NK-92 treated with Interleukin-12 subunit alpha and Interleukin-12 subunit beta, amount 100 ng/mL, for 24 hours (cell line): ENCODE data around the gene CREB5.
"Not testable (repeated sequence)": the region's sequence is repeated elsewhere in the genome, so short reads cannot be mapped to it uniquely, and the experiment has no call there.

ENCODE experiments used
- DNase-seq: peaks from one replicate; lab custom pipeline; 2025; lab: John Stamatoyannopoulos, UW

CREB5 gene

GRCh38 chr7:28813243-28813962, 401.1 kb downstream of the CREB5 start:
- no peak for DNase-seq

DNA sequence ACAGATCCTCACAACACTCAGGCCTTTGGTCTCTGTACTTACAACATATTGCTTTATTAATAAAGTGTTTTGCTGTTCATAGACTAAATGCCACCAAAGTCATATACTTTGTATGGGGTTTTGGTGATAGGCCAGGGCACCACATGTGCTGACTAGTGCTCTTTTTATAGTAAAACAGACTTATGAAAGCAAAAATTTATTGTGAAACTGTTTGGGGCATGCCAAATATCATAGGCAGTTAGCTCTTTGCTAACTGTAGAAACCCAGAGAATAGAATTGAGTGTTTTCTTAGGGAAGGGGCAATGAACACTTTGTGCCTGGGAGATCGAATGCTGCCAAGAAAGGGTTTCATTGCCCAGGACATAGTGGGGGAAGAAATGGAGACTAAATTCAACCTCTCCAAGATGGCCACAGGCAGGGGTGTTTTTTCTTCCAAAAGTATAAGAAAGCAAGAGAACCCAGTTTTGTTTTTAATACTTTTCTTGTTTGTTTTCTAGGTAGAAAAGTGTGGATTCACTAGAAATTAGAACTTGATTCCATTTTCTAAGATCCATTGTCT, 403.1 kb downstream of the CREB5 start:
- no peak for DNase-seq

DNA sequence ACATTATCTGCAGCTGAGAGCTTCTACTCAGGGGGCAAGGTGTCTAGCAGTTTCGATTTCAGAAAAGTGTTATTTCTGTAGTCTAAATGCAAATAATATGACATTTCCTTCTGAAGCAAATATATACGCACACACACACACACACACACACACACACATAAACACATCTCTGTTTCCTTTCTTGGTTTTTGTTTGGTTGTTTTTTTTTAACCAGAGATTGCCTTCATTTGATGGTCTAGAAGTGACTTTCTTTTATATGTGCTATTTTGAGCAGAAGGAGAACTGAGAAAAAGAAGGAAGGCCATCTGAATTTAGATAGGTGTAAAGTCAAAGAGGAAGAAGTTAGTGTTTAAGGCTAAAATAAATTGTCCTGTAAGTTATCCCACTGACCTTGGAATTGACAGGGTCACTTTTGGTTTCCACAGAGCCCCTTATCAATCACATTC, 403.6 kb downstream of the CREB5 start:
- no peak for DNase-seq

GRCh38 chr7:28818996-28819395, 406.7 kb downstream of the CREB5 start:
- no peak for DNase-seq

- DNase-seq = no peak
Measured at GRCh38 chr7:28823582-28823981, 411.3 kb downstream of the CREB5 start.

DNA sequence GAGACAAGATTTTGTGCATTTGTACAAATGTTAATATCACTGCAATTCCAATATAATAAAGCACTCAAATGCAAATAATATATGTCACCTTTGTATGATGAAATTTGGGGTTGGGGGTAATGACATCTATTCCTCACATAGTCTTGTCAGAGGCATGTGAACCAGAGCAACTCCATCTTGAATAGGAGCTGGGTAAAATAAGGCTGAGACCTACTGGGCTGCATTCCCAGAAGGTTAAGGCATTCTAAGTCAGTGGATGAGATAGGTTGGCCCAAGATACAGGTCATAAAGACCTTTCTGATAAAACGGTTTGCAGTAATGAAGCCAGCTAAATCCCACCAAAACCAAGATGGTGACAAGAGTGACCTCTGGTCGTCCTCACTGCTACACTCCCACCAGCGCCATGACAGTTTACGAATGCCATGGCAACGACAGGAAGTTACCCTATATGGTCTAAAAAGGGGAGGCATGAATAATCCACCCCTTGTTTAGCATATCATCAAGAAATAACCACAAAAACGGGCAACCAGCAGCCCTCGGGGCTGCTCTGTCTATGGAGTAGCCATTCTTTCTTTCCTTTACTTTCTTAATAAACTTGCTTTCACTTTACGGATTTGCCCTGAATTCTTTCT, 413.6 kb downstream of the CREB5 start:
- not testable (repeated sequence) for DNase-seq

- no peak for DNase-seq
Measured at GRCh38 chr7:28830846-28831245, 418.5 kb downstream of the CREB5 start.

- DNase-seq = no peak
Measured at GRCh38 chr7:28832669-28833068, 420.4 kb downstream of the CREB5 start.

DNA sequence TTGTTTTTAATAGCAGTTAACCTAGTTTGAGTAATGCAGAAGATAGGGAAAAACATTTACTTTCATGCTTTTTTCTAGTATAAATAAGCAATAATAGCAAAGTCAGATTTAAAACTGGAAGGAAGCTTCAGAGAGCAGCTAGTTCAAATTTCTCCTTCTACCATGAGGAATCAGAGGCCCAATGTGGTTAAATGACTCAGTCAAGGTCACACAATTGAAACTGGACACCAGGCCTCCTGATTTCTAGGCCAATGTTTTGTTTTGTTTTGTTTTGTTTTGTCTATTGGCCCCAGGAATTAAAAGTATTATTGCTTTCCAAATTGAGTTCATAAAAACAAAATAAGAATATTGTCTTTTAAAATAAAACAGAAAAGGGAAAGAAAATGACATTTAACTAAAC, 423.5 kb downstream of the CREB5 start:
- DNase-seq = no peak

- DNase-seq = no peak
Measured at GRCh38 chr7:28836716-28837115, 424.4 kb downstream of the CREB5 start.

DNA sequence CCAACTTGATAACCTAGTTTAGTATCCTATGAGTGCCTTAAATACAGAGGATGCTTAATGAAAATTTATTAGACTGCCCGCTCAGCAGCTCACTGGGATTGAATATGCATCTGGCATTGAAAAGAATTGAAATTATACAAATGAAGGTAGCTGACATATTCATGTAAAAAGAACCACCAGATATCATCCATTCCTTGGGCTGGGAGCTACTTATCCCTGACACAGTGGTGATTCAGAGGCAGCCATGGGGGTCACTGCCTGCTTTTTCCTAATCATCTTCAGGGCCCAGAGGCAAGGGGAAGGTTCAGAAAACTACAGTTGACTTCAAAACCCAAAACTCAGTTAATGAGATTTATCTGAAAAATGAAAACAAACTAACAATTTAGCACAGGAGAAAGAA, 424.9 kb downstream of the CREB5 start:
- no peak for DNase-seq

GRCh38 chr7:28840592-28840995, 428.3 kb downstream of the CREB5 start:
- no peak for DNase-seq

GRCh38 chr7:28841766-28842165, 429.4 kb downstream of the CREB5 start:
- DNase-seq = no peak

DNA sequence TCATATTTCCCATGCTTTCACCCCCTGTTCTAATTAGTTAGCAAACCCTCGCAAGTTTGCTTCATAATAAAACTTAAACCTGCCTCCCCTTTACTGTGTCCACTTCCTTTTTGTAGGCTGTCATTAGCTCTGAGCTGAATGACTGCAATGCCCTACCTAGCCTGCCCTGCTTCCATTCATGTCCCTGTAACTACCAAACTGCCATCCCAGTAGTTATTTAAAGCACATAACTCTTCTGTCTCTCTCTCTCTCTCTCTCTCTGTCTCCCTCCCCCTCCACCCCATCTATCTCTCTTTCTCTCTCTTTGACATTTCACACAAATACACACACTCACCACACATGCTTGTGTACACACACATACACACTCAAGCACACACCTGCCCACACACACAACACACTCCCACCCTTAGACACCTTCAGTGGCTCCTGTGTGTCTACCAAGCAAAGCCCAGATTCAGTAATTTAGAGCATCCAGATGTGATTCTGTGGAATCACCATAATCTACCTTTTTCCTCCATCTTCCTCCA, 430.5 kb downstream of the CREB5 start:
- DNase-seq = no peak

DNA sequence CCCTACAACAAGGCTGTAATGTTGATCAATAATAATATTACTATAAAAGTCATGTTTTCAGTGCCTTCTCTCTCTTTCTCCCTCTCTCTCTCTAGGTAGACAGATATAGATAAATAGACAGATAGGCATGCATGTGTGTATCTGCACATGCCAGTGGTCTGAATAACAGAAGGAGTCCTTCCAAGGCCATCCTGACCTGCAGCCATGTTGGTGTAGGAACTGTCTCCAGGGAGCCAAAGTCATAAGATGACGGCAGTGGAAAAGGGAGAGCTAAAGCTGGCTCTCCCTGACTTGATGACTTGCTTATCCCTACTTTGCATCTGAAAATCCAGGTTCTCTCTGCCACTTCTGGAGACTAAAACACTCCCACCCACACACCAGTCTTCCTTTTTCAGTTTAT, 432.8 kb downstream of the CREB5 start:
- DNase-seq = no peak

DNA sequence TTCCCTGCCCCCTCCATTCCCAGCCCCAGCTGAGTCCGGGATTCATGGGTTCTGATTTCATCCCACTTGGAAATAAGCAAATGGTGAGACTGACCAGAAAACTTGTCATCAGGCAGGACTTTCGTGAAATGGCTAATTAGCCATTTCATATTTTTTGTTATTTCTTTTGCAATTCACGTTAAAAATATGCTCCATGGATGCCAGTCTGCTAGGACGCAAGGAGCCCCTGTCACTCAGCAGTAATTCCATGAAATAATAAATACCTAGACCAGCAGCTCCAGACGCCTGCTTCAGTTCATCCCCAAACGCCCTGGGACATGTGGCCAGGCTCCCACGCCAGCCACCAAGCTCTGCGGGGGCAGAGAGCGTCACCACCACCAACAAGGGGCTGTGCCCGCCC, 434.9 kb downstream of the CREB5 start:
- DNase-seq = no peak

DNA sequence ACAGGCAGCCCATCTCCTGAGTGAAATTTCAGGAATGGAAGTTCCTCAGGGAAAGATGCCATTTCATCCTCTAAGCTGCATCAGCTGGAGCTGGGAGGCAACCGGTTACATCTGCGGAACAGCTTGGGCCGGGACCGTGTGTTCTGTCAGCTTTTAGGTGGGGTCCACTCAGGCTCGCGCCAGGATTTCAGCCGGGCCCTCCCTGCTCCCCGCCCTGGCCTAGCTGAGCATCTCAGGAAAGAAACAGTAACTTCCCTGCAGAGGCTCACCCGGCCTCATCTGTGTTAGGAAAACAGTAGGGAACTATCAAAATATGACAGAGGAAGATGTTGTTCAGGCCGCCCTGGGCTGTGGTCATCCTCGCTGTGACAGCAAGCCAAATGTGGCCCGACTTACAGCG, 435.4 kb downstream of the CREB5 start:
- no peak for DNase-seq

DNA sequence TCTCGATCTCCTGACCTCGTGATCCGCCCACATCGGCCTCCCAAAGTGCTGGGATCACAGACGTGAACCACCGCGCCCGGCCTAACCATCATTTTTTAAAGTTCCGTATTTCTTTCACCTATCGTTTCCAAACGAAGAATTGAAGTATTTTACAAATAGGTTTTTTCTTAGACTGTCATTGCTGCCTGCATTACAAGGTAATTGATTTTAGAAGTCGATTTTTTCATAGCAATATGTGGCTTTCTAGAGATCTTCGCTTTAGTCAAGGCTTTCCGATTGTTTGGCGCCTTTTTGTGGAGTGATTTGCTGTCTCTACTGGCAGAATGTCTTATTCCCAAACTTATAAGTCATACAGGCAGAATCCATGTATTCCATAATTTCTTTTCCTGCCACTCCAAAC, 436.6 kb downstream of the CREB5 start:
- no peak for DNase-seq

- DNase-seq = no peak
Measured at GRCh38 chr7:28850699-28851098, 438.4 kb downstream of the CREB5 start.

DNA sequence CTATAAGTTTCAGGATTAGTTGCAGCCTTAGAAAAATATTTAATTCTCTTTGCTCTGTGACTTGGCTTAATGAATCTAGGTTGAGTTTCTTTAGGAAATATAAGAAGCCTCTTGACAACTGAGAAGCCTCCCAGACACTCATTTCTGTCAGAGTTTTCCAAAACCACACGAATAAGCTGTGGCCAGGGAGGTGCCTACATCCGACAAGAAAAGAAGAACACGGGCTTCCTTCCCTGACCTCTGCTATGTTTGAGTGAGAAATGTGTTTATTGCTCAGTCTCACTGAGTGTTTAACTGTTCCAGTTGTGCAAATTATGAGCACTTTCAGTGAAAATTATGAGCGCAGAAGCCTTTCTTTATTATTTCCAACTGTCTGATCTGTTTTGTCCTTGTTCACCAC, 440.8 kb downstream of the CREB5 start:
- no peak for DNase-seq

GRCh38 chr7:28853834-28854749, 441.8 kb downstream of the CREB5 start:
- no peak for DNase-seq

DNA sequence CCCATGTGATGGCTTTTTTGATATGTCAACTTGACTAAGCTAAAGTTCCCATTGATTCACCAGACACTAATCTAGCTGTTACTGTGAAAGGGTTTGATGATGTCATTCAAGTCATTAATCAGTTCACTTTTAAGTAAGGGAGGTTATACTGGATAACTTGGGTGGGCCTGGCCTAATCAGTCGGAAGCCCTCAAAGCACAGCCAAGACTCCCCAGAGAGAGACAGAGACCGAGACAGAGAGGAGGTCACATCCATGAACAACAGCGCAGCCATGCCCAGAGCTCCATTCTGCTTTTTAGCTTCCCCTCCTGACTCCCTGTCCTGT, 442.4 kb downstream of the CREB5 start:
- DNase-seq = no peak
